ENCODE results near the gene TSKU.

TSKU gene

GRCh38 chr11:76801225-76801624 lies 18.1 kb downstream of the TSKU start:
- no peaks in the 10 kb centered on the region for H3K27me3 ChIP-seq (ENCODE audit: insufficient read depth, low read length, poor library complexity, severe bottlenecking)
- H3F3A ChIP-seq (ENCODE audit: low read depth), result no peaks in the 10 kb centered on the region
- no peaks in the 10 kb centered on the region for H4K20me1 ChIP-seq (ENCODE audit: insufficient read depth, low read length, poor library complexity, severe bottlenecking)
- no peaks in the 10 kb centered on the region for H3K4me1 ChIP-seq (ENCODE audit: insufficient read depth, low read length, poor library complexity, severe bottlenecking)
- H3K9me3 ChIP-seq (ENCODE audit: insufficient read depth, low read depth, low read length), result no peaks in the 10 kb centered on the region
- H3K79me2 ChIP-seq (ENCODE audit: insufficient read depth, low read length), result no peaks in the 10 kb centered on the region
- no peak overlapping the region for H2AFZ ChIP-seq (ENCODE audit: low read length)
- no peak overlapping the region for H3K4me3 ChIP-seq (ENCODE audit: low read length, poor library complexity, severe bottlenecking)
- no peak overlapping the region for H3K9ac ChIP-seq (ENCODE audit: low read depth, low read length, poor library complexity, severe bottlenecking)
- peaks cover 14% of the 10 kb centered on the region; the same call in 1 of the 2 replicates for H3K36me3 ChIP-seq (ENCODE audit: insufficient read depth, low read length)
- H3K9me2 ChIP-seq (replicated peaks; ENCODE audit: low read depth, low read length), result no peaks in the 10 kb centered on the region
- H3K4me2 ChIP-seq (ENCODE audit: low read depth, low read length, poor library complexity, severe bottlenecking), result no peak overlapping the region
- TF ChIP-seq EZH2phosphoT487 (IDR thresholded peaks at IDR 0.05; ENCODE audit: borderline replicate concordance) (no peak), CTCF (conservative IDR thresholded peaks at IDR 0.05; ENCODE audit: low read length) (no peak)

- H3K79me2 ChIP-seq (ENCODE audit: insufficient read depth, low read length), result no peaks in the 10 kb centered on the region
- no peaks in the 10 kb centered on the region for H3F3A ChIP-seq (ENCODE audit: low read depth)
- no peak overlapping the region for H3K4me2 ChIP-seq (ENCODE audit: low read depth, low read length, poor library complexity, severe bottlenecking)
- H3K27me3 ChIP-seq (ENCODE audit: insufficient read depth, low read length, poor library complexity, severe bottlenecking), result no peaks in the 10 kb centered on the region
- H3K36me3 ChIP-seq (ENCODE audit: insufficient read depth, low read length), result peaks cover 9% of the 10 kb centered on the region; the same call in 1 of the 2 replicates
- no peaks in the 10 kb centered on the region for H3K9me2 ChIP-seq (replicated peaks; ENCODE audit: low read depth, low read length)
- no peaks in the 10 kb centered on the region for H3K9me3 ChIP-seq (ENCODE audit: insufficient read depth, low read depth, low read length)
- H3K4me1 ChIP-seq (ENCODE audit: insufficient read depth, low read length, poor library complexity, severe bottlenecking), result no peaks in the 10 kb centered on the region
- H3K9ac ChIP-seq (ENCODE audit: low read depth, low read length, poor library complexity, severe bottlenecking), result no peak overlapping the region
- H4K20me1 ChIP-seq (ENCODE audit: insufficient read depth, low read length, poor library complexity, severe bottlenecking), result no peaks in the 10 kb centered on the region
- H2AFZ ChIP-seq (ENCODE audit: low read length), result no peak overlapping the region
- TF ChIP-seq CTCF (conservative IDR thresholded peaks at IDR 0.05; ENCODE audit: low read length), result no peak
- TF ChIP-seq EZH2phosphoT487 (IDR thresholded peaks at IDR 0.05; ENCODE audit: borderline replicate concordance), result no peak
- H3K4me3 ChIP-seq (ENCODE audit: low read length, poor library complexity, severe bottlenecking), result no peak overlapping the region
Measured at GRCh38 chr11:76801736-76802135, 18.6 kb downstream of the TSKU start.

- Histone ChIP-seq H3K4me3 (ENCODE audit: low read length, poor library complexity, severe bottlenecking) (no peak overlapping the region), H2AFZ (ENCODE audit: low read length) (no peak overlapping the region), H3K27me3 (ENCODE audit: insufficient read depth, low read length, poor library complexity, severe bottlenecking) (no peaks in the 10 kb centered on the region), H4K20me1 (ENCODE audit: insufficient read depth, low read length, poor library complexity, severe bottlenecking) (no peaks in the 10 kb centered on the region), H3K79me2 (ENCODE audit: insufficient read depth, low read length) (no peaks in the 10 kb centered on the region), H3K36me3 (ENCODE audit: insufficient read depth, low read length) (peaks cover 5% of the 10 kb centered on the region; the same call in 1 of the 2 replicates), H3F3A (ENCODE audit: low read depth) (no peaks in the 10 kb centered on the region), H3K4me1 (ENCODE audit: insufficient read depth, low read length, poor library complexity, severe bottlenecking) (no peaks in the 10 kb centered on the region), H3K9me3 (ENCODE audit: insufficient read depth, low read depth, low read length) (no peaks in the 10 kb centered on the region), H3K4me2 (ENCODE audit: low read depth, low read length, poor library complexity, severe bottlenecking) (no peak overlapping the region), H3K9ac (ENCODE audit: low read depth, low read length, poor library complexity, severe bottlenecking) (no peak overlapping the region), H3K9me2 (replicated peaks; ENCODE audit: low read depth, low read length) (no peaks in the 10 kb centered on the region)
- TF ChIP-seq EZH2phosphoT487 (IDR thresholded peaks at IDR 0.05; ENCODE audit: borderline replicate concordance) (no peak), CTCF (conservative IDR thresholded peaks at IDR 0.05; ENCODE audit: low read length) (no peak)
Measured at GRCh38 chr11:76802151-76802550, 19.0 kb downstream of the TSKU start.

All from Loucy (cell line).